ENCODE measurements around the gene EHD1. TPM values are rescaled to one million over a fixed set of nuclear protein-coding genes. Genes with fewer than 3 reads are reported as not detected.

Gene EHD1
- total RNA-seq, 1 donor from 2014 or later: 57.2 TPM

DNA sequence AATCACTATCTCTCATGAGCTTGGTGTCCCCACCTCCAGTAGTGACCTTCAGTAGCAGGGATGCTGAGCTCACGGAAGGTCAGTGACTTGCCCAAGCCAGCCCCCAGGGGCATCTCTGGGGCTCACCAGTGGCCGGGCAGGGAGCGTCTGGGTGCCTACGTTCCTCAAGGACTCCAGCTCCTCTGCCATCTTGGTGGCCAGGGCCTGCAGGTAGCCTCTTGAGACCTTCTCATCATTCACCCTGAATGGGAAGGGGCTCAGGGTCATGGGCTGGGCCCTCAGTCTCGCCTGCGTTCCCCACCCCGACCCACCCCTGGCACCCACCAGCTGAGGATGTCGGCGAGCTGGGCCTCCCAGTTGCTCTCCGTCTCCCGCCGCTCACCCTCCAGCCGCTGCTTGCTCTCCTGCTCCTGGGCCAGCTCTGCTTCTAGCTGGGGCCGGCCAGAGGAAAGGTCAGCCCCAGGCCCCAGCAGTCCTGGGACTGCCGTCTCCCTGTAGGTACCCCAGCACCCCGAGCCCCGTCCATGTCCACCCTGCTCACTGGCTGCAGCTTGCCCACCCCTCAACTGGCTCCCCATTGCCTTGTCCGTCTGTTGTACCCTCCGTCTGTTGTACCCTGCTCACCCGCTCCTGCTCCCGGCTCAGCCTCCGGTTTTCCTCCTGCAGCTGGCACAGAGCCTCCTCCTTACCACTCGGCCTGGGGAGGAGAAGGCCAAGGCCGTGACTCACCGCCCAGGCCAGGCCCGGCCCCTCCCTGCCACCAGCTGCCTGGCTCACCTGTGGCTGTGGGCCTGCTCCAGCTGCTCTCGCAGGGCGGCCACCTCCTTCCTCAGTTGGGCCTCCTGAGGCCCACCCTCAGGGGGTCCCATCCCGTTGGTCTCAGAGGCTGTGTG is 43.5 kb downstream of the EHD1 start:
- H3K27me3 Mint-ChIP-seq: no peaks in the 10 kb centered on the region
- TF ChIP-seq, protein P1, sequence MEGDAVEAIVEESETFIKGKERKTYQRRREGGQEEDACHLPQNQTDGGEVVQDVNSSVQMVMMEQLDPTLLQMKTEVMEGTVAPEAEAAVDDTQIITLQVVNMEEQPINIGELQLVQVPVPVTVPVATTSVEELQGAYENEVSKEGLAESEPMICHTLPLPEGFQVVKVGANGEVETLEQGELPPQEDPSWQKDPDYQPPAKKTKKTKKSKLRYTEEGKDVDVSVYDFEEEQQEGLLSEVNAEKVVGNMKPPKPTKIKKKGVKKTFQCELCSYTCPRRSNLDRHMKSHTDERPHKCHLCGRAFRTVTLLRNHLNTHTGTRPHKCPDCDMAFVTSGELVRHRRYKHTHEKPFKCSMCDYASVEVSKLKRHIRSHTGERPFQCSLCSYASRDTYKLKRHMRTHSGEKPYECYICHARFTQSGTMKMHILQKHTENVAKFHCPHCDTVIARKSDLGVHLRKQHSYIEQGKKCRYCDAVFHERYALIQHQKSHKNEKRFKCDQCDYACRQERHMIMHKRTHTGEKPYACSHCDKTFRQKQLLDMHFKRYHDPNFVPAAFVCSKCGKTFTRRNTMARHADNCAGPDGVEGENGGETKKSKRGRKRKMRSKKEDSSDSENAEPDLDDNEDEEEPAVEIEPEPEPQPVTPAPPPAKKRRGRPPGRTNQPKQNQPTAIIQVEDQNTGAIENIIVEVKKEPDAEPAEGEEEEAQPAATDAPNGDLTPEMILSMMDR (IDR thresholded peaks at IDR 0.05; ENCODE audit: unreplicated experiment): no peak
- H3K4me1 Mint-ChIP-seq (ENCODE audit: low read depth): no peaks in the 10 kb centered on the region
- no peak overlapping the region for H3K4me3 Mint-ChIP-seq (ENCODE audit: low read depth)
- H3K9me3 Mint-ChIP-seq (ENCODE audit: low read depth): no peaks in the 10 kb centered on the region
- peaks cover 4% of the 10 kb centered on the region for H3K36me3 Mint-ChIP-seq (ENCODE audit: insufficient read depth)
- H3K27ac Mint-ChIP-seq: no peak overlapping the region
- DNase-seq (ENCODE audit: low spot score, unreplicated experiment): no peak

DNA sequence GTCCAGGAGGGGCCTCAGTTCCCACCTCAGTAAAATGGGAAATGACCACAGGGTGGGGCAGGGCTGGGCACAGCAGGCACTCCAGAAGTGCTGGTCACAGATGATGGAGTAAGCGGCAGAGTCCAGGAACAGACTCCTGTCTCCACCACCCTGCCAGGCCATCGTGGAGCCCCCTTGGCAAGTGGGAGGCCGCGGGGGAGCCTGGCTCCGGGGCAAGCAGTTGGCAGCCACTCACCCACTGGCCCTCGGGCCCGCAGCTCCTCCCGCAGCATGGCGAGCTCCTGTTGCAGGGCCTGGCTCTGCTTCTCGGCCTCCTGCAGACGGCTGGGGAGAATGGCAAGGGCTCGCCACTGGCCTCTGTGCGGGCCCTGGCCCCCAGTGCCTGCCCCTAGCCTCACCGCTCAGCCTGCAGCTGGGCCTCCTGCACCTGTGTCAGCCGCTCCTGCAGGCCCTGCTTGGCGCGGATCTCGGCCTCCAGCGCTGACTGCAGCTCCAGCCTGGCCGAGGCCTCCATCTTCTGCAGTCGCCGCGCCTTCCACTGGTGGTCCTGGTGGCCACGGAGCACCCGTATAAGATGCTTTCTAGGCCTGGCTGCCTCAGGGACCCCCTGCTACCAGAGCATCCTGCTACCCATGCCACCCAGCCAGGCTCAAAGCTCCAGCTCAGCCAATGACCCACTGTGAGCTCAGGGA is 44.2 kb downstream of the EHD1 start:
- Mint-ChIP-seq H3K27me3 (no peaks in the 10 kb centered on the region), H3K4me1 (ENCODE audit: low read depth) (no peaks in the 10 kb centered on the region), H3K9me3 (ENCODE audit: low read depth) (no peaks in the 10 kb centered on the region), H3K36me3 (ENCODE audit: insufficient read depth) (peaks cover 3% of the 10 kb centered on the region), H3K27ac (no peak overlapping the region), H3K4me3 (ENCODE audit: low read depth) (no peak overlapping the region)
- DNase-seq (ENCODE audit: low spot score, unreplicated experiment): no peak
- TF ChIP-seq, protein P1 (IDR thresholded peaks at IDR 0.05; ENCODE audit: unreplicated experiment): no peak

DNA sequence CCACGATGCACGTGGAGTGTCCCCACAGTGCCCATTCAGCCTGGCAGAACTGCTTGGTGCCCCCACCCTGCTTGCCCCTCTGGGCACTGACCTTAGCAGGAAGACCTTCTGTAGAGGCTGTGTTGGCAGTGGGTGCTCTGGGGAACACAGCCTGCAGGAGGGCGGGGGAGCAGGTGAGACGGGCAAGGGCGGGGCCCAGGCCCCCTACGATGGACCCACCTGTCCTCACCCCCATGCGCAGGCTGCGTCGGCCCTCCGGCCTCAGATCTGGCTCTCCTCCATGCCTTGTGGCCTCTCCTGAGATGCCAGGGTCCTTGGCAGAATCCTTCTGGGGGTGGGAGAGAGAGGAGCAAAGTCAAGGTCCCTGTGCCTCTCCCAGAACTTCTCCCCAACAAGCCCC is 44.9 kb downstream of the EHD1 start:
- Mint-ChIP-seq H3K27ac (no peak overlapping the region), H3K4me1 (ENCODE audit: low read depth) (no peaks in the 10 kb centered on the region), H3K36me3 (ENCODE audit: insufficient read depth) (peaks cover 3% of the 10 kb centered on the region), H3K27me3 (no peaks in the 10 kb centered on the region), H3K9me3 (ENCODE audit: low read depth) (no peaks in the 10 kb centered on the region), H3K4me3 (ENCODE audit: low read depth) (no peak overlapping the region)
- TF ChIP-seq, protein P1 (IDR thresholded peaks at IDR 0.05; ENCODE audit: unreplicated experiment): no peak
- no peak for DNase-seq (ENCODE audit: low spot score, unreplicated experiment)

DNA sequence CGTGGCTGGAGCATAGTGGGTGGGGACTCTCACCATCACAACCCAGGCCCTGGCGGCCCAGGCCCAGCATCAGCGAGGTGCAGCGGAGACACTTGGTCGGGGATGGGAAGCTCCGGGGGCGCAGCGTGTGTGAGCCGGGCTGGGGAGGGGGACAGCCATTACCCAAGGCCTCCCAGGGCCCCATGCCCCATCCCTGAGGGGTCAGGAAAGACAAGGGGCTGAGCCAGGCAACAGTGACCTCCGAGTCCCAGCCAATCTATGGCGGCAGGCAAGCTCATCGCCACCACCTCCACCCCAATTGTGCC is 45.3 kb downstream of the EHD1 start:
- Mint-ChIP-seq H3K4me3 (ENCODE audit: low read depth) (no peak overlapping the region), H3K9me3 (ENCODE audit: low read depth) (no peaks in the 10 kb centered on the region), H3K4me1 (ENCODE audit: low read depth) (no peaks in the 10 kb centered on the region), H3K27me3 (no peaks in the 10 kb centered on the region), H3K27ac (no peak overlapping the region), H3K36me3 (ENCODE audit: insufficient read depth) (peaks cover 4% of the 10 kb centered on the region)
- TF ChIP-seq, protein P1 (IDR thresholded peaks at IDR 0.05; ENCODE audit: unreplicated experiment): no peak
- no peak for DNase-seq (ENCODE audit: low spot score, unreplicated experiment)

DNA sequence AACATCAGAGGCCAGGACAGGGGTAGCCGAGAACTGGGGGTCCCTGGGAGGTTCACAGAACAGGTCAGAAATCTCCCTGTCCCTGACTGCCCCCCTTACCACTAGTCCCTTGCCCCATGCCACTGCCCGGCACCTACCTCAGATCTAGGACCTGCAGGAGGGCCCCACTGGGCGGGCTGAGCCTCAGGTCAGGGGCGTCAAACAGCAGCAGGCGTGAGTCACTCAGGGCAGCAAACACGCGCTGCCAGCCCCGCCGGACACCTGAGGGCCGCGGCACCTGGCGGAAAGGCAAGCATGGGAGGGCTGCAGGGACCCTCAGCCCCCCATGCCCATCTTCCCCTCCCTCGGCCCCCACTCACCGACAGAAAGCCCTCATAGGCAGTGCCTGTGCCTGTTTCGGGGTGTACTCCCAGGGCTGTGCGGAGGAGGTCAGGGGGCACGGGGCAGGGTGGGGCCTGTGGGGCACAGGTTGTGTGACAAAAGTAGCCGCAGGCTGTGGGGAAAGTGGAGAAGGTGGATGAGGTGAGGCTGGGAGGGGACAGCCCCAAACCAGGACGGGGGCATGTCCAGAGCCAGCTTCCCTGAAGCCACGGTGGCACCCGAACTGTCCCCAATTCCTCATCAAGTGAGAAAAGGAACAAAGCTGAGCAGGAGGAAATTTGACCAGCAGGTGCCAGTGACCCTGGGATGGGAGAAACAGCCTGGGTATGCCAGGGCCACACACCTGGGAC is 45.8 kb downstream of the EHD1 start:
- H3K4me1 Mint-ChIP-seq (ENCODE audit: low read depth): no peaks in the 10 kb centered on the region
- no peak overlapping the region for H3K4me3 Mint-ChIP-seq (ENCODE audit: low read depth)
- H3K9me3 Mint-ChIP-seq (ENCODE audit: low read depth): no peaks in the 10 kb centered on the region
- H3K27ac Mint-ChIP-seq: no peak overlapping the region
- no peak for DNase-seq (ENCODE audit: low spot score, unreplicated experiment)
- no peaks in the 10 kb centered on the region for H3K27me3 Mint-ChIP-seq
- peaks cover 9% of the 10 kb centered on the region for H3K36me3 Mint-ChIP-seq (ENCODE audit: insufficient read depth)
- TF ChIP-seq, protein P1 (IDR thresholded peaks at IDR 0.05; ENCODE audit: unreplicated experiment): no peak
